K562 (cell line): ENCODE measurements around the gene PDE6D.

ENCODE experiments used
- CEBPZ ChIP-seq: fragments of 150-350 bp; IDR thresholded peaks from 2 replicates; pipeline ENCODE4 v1.6.1; 2014; ENCODE audit warnings: low read depth, mild to moderate bottlenecking, low read length, borderline replicate concordance
- CTCF ChIP-seq, 3 experiments: IDR thresholded peaks in 2 of 3; conservative IDR thresholded peaks in 1 of 3; 2 replicates each; pipeline ENCODE4 v1.5.1; 2011 to 2012; ENCODE audit warnings: low read length in 3 of 3, mild to moderate bottlenecking in 3 of 3, control low read depth in 2 of 3, improper control_type of control experiment in 1 of 3, inconsistent platforms in 1 of 3, low read depth in 1 of 3, mixed read lengths in 1 of 3, moderate library complexity in 1 of 3; ENCODE audit not compliant: insufficient read depth in 2 of 3
- EZH2 ChIP-seq: IDR thresholded peaks from 2 replicates; pipeline ENCODE4 v1.6.1; 2012; ENCODE audit warnings: low read depth, mild to moderate bottlenecking, inconsistent platforms, low read length, borderline replicate concordance
- FOXP1 ChIP-seq: sonication (generic); formaldehyde crosslinking; IDR thresholded peaks from 2 replicates; pipeline ENCODE4 v1.8.0; 2022; ENCODE audit warnings: mild to moderate bottlenecking, missing genetic modification reagents
- FOXP4 ChIP-seq: sonication (generic); formaldehyde crosslinking; IDR thresholded peaks from 2 replicates; pipeline ENCODE4 v1.8.0; 2022; ENCODE audit warnings: mild to moderate bottlenecking, missing genetic modification reagents, borderline replicate concordance
- HES1 ChIP-seq: fragments of 450-650 bp; IDR thresholded peaks from 2 replicates; pipeline ENCODE4 v1.6.1; 2016; ENCODE audit warnings: low read depth, mild to moderate bottlenecking, moderate library complexity
- L3MBTL2 ChIP-seq: fragments of 450-650 bp; IDR thresholded peaks from 2 replicates; pipeline ENCODE4 v1.6.1; 2016; ENCODE audit warnings: mild to moderate bottlenecking, moderate library complexity
- NR3C1 ChIP-seq: sonication (generic); formaldehyde crosslinking; IDR thresholded peaks from 2 replicates; pipeline ENCODE4 v1.8.1; 2022; ENCODE audit warnings: missing genetic modification reagents
- POLR2A ChIP-seq: fragments of 450-650 bp; conservative IDR thresholded peaks from 2 replicates; pipeline ENCODE4 v1.6.1; 2016
- RAD21 ChIP-seq, 2 experiments: fragments of 250-450 bp in 1 of 2; fragments of 450-650 bp in 1 of 2; sonication (Bioruptor Pico) in 1 of 2; formaldehyde crosslinking in 1 of 2; IDR thresholded peaks in 1 of 2; conservative IDR thresholded peaks in 1 of 2; 2 replicates each; pipeline versions ENCODE4 v1.4.0 to v1.8.0; 2020 to 2022; ENCODE audit warnings: mild to moderate bottlenecking in 2 of 2, moderate library complexity in 1 of 2
- SMAD1 ChIP-seq: fragments of 150-350 bp; IDR thresholded peaks from 2 replicates; pipeline ENCODE4 v1.6.1; 2014; ENCODE audit warnings: low read length, low read depth; ENCODE audit not compliant: partially characterized antibody
- SMAD3 ChIP-seq: fragments of 450-650 bp; formaldehyde crosslinking; conservative IDR thresholded peaks from 2 replicates; pipeline ENCODE4 v1.4.0; 2020; ENCODE audit warnings: mild to moderate bottlenecking
- TF ChIP-seq, protein P1 (sequence below): sonication (generic); formaldehyde crosslinking; IDR thresholded peaks from 2 replicates; pipeline ENCODE4 v1.8.1; 2023; ENCODE audit warnings: mild to moderate bottlenecking, missing genetic modification reagents

DNA sequence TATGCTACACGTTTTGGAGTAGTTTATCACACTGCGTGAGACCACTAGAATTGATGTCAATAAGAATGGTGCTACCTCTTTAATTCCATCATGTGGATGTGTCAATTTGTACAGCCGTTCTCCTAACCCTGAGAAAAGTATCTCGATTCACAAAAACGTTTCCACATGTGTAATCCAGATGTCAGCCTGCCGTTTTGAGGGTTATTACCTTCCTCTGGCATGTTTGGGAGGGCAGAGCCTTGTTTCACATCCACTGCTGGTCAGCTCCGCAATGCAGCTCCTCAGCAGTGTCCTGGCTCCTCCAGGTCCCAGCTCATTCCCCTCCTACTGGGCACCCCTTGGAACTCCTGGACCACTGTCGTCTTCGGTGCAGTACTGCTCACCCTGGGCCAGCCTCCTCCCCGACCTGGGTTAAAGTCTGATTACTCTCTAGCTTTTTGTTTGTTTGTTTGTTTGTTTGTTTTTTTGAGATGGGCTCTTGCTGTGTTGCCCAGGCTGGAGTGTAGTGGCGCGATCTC is 39.8 kb upstream of the PDE6D start:
- TF ChIP-seq, protein P1, sequence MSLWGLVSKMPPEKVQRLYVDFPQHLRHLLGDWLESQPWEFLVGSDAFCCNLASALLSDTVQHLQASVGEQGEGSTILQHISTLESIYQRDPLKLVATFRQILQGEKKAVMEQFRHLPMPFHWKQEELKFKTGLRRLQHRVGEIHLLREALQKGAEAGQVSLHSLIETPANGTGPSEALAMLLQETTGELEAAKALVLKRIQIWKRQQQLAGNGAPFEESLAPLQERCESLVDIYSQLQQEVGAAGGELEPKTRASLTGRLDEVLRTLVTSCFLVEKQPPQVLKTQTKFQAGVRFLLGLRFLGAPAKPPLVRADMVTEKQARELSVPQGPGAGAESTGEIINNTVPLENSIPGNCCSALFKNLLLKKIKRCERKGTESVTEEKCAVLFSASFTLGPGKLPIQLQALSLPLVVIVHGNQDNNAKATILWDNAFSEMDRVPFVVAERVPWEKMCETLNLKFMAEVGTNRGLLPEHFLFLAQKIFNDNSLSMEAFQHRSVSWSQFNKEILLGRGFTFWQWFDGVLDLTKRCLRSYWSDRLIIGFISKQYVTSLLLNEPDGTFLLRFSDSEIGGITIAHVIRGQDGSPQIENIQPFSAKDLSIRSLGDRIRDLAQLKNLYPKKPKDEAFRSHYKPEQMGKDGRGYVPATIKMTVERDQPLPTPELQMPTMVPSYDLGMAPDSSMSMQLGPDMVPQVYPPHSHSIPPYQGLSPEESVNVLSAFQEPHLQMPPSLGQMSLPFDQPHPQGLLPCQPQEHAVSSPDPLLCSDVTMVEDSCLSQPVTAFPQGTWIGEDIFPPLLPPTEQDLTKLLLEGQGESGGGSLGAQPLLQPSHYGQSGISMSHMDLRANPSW (CRISPR knock-in tag): no peak
- TF ChIP-seq FOXP4 (no peak), SMAD3 (no peak), CTCF (IDR thresholded peaks at IDR 0.05 in 2 of 3, conservative IDR thresholded peaks at IDR 0.05 in 1 of 3; ENCODE audit: insufficient read depth in 2 of 3, low read depth in 1 of 3, low read length in 3 of 3) (no peak), SMAD1 (no peak), POLR2A (no peak), CEBPZ (no peak), HES1 (no peak), FOXP1 (no peak), NR3C1 (CRISPR knock-in tag) (no peak), RAD21 (CRISPR knock-in tag; conservative IDR thresholded peaks at IDR 0.05 in 1 of 2, IDR thresholded peaks at IDR 0.05 in 1 of 2) (no peak), EZH2 (no peak), L3MBTL2 (no peak)
